Measurements from ENCODE around the gene PDGFB.

PDGFB gene

DNA sequence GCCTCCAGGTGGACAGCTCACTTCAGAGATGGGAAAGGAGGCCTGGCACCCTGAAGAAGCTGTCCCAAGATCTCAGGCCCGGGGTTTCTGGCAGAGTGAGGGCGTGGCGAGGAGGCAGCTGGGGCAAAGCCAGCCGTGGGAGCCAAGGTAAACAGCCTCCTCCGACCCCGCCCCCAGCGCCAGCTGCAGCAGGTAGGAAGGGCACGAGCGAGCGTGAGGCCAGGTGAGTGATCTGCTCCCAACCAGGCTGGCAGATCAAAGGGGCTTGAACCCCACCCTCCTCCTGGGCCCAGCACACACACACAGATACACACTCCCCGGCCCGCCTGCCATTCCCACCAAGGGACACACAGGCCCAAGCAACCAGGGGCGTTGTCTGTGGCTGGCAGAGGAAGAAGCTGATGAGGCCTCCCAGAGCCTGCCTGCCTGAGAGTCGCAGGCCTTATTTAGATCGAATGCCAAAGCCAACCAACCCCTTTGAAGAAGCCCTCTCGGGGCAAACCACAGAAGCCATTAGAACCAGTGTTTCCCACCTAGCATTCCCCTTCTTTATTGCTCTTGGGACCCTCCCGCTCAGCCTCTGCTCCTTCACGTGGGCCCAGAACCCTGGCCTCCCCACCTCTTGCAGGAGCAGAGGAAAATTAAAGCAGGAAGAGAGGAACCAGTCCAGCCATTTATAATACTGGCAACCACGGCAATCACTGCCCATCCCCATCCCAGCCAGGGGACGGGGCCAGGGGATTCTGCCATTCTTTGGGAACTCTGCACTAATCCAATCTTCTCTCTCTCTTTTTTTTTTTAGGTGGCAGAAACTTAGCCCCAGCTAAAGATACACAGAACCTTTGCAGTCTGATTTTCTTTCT, 5.0 kb downstream of the PDGFB start:
- no peak for DNase-seq (ENCODE audit: low spot score)

GRCh38 chr22:39238966-39239505, 5.7 kb downstream of the PDGFB start:
- DNase-seq (ENCODE audit: low spot score), result no peak

- DNase-seq (ENCODE audit: low spot score), result no peak
Measured at GRCh38 chr22:39238561-39238960, 6.2 kb downstream of the PDGFB start.

DNA sequence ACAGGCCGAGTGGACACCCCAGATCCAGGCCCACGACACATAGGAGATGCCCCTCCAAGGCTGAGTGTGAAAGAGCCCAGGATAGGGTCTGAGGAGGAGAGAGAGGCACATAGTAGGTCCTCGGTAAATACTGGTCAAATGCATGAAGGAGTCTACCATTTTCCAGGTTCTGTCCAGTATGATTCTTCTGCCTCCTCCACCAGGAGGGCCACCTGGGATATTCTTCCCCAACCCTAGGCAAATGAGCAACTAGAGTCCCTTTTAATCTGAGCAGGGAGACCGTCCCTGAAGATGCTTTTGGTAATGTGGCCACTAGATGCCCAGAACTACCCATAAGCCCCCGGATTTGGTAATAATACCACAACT, 6.7 kb downstream of the PDGFB start:
- no peak for DNase-seq (ENCODE audit: low spot score)

DNA sequence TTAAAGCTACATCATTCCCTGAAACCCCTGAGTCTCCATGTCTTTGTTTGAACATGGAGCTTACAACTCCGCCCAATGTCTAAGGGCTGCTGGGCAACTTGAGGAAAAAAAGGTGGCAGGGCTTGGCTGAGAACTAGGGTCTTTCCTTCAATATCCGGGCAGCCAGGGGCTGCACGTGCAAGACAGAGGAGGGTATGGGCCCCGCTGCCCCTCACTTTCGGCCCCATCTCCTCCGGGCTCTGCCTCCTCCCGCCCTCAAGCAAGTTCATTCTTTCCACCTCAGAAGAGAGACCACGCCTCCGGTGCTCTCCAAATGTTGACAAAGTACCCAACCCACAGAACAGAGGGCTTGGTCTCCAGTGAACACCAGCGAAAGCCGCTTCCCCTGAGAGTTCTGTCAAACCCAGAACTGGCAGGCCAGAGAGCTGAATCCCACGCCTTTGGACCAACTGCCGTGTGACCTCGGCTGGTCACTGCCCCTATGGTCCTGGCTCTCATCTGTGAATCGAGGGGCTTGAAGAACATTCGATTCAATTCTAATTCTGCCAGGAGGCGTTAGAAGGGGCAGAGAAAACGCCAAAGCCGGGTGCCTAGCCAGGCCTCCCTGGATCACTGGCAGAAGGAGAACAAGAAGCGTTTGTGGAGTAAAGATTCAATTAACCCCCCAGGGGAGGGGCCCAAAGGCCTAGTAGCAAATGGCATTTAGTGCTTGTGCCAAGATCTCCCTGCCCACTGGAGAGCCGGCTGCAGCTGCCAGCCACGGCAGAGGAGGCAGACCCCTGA, 7.3 kb downstream of the PDGFB start:
- DNase-seq (ENCODE audit: low spot score), result no peak

GRCh38 chr22:39236321-39237317, 8.2 kb downstream of the PDGFB start:
- no peak for DNase-seq (ENCODE audit: low spot score)

DNA sequence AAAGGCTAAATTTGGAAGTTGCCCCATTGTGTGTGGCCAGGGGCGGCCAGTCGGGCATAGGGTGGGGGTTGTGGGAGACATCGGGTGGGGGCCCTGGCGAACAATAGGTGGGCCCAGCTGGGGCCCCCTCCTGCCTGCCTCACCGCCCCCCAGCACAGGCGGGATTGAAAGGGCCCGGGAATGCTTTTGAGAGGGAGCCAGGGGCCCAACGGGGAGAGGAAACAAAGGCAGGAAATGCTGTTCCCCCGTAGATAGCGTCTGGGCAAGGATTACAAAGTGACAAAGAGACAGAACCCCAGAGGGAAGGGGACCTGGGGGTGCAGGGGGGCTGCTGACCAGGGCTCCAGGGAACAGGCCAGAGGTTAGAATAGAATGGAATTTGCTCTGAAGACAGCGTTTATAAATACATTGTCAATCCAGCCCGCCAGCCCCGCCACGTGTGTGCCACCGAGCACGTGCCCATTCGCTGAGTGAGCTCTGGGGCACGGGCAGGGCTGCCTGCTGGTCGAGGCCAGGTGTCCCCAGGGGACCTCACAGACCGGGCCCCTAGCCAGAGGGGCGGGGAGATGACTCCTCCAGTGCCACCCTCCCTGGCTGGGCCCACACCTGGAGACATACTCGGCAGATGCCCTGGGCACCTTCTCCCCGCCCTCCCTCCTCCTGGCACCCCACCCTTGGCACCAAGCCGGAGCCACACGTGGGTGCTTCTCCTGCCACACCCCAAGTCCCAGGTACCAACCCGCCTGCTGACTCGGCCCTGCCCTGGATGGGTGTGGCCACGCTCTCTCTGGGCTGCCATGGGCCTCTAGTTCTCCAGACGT, 9.7 kb downstream of the PDGFB start:
- DNase-seq (ENCODE audit: low spot score), result no peak

DNA sequence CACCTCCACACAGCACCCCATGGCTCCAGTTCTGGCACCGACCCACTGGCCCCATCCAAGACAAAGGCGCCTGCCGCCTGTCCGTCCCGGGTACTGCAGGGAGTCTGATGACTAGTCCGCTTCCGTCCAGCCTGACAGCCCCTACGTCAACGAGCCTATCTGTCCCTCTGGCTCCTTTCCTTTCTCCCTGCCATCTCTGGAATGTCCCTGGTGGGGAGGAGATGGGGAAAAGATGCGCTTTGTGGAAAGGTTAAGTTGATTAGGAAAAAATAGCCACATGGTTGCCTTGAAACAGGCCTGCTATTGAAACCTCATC, 10.4 kb downstream of the PDGFB start:
- no peak for DNase-seq (ENCODE audit: low spot score)

GRCh38 chr22:39233710-39234471, 10.9 kb downstream of the PDGFB start:
- DNase-seq (ENCODE audit: low spot score), result no peak

GRCh38 chr22:39232806-39233709, 11.7 kb downstream of the PDGFB start:
- DNase-seq (ENCODE audit: low spot score), result no peak

DNA sequence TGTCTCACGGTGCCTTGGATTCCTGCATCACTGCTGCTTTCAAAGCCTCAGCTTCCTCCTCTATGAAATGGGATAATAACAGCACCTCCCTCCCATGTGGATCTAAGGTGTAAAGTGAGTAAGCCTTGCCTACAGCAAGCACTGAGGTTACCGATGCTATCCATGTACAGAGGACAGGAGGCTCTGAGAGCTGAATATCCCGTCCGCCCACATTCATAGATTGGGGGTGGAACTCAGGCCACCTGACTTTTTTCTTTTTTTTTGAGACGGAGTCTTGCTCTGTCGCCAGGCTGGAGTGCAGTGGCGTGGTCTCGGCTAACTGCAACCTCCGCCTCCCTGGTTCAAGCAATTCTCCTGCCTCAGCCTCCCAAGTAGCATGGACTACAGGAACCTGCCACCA, 12.5 kb downstream of the PDGFB start:
- DNase-seq (ENCODE audit: low spot score), result no peak

- no peak for DNase-seq (ENCODE audit: low spot score)
Measured at GRCh38 chr22:39231197-39231950, 13.4 kb downstream of the PDGFB start.

DNA sequence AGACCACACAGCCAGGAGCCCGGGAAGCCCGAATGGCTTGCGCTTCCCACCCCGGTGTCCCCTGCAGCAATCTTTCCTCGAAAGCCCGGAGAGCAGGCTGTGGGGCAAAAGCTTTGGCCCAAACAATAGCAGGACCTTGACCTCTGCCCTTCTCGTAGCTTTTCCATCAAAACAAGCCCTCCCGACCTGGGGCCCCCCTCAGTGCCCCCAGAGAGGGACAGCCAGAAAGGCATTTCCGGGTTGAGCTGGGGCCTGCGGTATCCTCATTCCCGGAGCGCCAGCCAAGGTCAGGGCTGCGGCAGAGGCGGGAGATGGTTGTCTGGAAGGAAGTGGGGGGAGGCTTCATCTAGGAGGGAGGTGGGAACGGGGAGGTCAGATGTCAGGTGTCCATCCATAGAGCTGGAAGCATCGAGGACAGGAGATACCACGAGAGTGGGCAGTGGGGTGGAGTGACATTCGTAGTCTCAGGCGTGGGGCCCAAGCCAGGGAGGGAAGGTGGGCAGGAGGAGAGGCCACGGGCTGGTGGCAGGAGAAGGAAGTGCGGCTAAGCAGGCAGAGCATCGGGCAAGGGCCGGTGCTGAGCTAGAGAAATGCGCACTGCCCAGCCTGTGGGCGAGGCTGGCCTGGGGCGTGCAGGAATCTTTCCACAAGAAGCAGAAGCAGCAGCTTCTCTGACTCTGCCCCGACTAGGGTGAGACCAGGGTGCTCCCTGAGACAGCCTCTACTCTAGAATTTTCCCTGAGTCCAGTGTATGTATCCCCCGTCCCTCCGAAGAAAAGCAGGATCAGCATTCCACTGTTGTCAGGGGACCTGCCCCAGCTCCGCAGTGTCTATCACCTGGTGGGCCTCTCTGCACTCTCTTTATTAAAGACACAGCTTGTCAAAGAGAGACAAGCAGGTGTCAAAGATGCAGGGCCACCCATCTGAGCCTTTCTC, 14.3 kb downstream of the PDGFB start:
- no peak for DNase-seq (ENCODE audit: low spot score)

DNA sequence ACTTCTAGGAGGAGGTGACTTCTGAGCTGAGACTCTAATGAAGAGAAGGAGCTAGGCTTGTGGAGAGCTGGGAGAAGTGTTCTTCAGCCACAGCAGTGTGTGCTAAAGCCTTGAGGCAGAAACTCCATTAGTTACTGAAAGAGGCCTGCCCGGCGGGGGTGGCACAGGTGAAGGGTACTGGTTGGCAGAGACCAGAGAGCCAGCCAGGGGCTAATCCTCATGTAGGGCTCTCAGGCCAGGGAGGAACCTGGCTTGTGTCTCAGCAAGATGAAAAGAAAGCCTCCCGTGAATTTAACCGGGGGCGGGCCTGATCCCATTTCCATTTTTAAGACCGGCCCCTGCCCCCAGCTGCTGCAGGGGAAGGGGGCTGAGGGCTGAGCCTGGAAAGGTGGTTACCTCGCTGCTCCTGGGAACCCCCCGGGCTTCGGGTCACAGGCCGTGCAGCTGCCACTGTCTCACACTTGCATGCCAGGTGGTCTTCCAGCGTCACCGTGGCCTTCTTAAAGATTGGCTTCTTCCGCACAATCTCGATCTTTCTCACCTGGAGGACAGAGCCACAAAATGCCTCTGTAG, 15.0 kb downstream of the PDGFB start:
- DNase-seq (ENCODE audit: low spot score), result no peak

DNA sequence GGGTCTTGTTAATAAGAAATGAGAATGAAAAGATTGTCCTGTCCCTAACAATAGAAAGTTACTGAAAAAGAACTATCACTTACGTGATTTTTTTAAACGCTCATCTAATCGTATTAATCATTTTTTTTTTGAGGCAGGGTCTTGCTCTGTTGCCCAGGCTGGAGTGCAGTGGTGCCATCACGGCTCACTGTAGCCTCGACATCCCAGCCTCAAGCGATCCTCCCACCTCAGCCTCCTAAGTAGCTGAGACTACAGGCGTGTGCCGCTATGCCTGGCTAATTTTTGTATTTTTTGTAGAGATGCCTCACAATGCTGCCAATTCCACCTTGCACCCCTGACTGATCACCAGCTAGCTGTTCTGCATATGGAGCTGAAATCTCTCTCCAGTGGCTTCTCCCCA, 15.7 kb downstream of the PDGFB start:
- DNase-seq (ENCODE audit: low spot score), result no peak

DNA sequence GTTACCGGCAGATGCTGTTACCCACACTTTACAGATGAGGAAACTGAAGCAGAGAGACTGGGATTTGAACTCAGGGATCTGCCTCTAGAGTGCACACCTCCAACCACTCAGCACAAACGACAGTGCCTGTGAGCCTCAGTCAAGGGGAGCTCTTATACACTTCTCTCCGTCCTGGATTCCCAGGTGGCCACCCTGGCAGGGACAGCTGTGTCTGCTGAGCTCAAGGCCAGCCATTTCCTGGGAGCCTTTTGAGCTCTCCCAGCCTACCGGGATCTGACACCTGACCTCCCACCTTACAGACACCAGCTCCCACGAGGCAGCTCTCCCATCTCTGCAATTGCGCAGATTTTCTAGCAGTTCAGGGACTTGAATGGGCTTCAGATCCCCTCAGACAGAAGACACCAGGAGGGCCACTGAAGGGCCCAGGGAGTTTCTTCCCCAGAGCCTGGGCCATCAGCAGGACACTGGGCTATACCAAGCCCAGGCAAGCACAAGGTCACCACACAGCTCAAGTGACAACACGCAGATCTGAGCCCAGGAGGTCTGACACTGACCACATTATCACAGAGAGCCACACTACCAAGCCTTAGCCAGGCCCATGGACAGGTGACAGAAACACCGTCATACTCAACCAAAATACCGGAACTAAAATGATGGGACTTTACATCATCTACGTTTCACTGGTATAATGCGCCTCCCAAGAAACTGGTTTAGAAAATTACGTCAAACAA, 17.1 kb downstream of the PDGFB start:
- DNase-seq (ENCODE audit: low spot score), result no peak
